HG03442 (cell line): ENCODE measurements around the gene MYO7B.

Experiments
- ATAC-seq: cut with Tn5 transposase; IDR thresholded peaks from one replicate; pipeline ENCODE4 v1.9.1; 2021; ENCODE audit warnings: mild to moderate bottlenecking, moderate library complexity; ENCODE audit not compliant: unreplicated experiment

The MYO7B gene

DNA sequence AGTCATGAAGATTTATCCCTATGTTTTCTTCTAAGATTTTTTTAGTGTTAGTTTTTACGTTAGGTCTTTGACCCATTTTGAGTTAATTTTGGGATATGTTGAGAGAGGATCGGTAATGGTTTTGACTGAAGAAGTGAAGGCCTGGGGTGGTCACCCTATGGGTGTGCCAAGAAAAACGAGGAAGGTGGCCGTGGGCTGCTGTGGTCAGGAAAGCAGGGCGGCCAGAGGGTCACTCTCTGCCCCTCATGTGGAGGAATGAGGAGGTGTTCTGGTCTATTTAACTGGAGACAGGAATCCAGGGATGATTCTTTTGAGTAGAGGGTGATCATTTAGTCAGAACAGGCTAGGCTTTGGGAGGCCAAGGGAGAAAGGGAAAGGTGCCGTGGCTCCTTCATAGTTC is 50.7 kb downstream of the MYO7B start:
- no peak for ATAC-seq

DNA sequence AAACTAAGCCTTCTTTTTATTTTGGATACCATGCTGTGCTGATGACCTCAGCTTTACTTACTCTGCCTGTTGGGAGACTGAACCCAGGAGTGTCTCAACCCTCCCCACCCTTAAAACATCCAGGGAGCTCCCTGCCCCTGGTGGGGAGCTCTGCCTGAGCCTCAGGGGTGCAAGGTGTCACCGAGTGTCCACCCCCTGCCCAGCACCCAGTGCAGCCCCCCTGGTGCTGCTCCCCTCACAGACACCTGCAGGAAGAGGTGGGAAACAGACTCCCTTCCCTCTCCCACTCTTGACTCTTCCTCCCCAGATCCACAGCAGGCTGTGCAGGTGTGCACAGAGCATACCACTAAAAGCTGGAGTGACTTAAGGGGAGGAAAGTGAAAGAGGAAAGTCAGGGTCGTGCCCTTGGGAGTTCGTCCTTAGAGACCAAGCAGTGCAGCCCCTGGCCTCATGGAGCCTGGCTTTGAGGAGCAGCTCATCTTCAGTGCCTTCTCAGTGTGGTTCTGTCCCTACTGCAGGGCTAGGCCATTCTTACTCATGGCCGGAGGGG is 51.3 kb downstream of the MYO7B start:
- no peak for ATAC-seq

DNA sequence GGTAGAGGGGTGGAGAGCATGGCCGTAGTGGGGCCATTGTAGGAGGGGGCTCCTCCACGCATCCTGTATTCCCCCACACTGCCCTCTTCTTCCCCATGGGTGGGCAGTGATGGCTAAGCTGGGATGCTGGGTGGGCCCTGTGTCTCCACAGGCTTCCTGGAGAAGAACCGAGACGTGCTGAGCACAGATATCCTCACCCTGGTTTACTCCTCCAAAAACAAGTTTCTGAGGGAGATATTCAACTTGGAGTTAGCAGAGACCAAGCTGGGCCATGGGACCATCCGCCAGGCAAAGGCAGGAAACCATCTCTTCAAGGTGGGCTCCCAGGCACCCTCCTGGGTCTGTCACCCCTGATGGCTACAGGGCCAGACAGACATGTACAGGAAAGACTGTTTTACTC is 52.8 kb downstream of the MYO7B start:
- no peak for ATAC-seq

DNA sequence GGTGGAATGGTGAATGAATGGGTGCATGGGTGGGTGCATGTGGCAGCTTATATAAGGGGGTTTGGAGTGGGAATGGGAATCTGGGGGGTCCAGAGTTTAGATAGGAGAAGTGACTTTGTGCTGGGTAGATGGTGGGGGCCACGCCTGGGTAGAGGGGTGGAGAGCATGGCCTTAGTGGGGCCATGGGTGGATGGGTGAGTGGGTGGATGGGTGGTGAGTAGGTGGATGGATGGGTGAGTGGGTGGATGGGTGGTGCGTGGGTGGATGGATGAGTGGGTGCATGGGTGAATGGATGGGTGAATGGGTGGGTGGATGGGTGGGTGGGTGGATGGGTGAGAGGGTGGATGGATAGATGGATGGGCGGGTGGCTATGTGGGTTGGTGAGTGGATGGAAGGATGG is 53.9 kb downstream of the MYO7B start:
- no peak for ATAC-seq

DNA sequence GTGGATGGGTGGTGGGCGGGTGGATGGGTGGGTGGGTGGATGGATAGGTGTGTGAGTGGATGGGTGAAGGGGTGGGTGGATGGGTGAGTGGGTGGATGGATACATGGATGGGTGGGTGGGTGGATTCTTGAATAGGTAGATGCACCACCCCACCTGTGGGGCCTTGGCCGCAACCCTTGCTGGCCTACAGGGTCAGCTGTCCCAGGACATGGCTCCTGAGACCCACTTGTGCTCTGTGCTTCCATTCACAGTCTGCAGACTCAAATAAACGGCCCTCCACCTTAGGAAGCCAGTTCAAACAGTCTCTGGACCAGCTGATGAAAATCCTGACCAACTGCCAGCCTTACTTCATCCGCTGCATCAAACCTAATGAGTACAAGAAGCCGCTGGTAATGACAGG is 54.4 kb downstream of the MYO7B start:
- ATAC-seq, result no peak

DNA sequence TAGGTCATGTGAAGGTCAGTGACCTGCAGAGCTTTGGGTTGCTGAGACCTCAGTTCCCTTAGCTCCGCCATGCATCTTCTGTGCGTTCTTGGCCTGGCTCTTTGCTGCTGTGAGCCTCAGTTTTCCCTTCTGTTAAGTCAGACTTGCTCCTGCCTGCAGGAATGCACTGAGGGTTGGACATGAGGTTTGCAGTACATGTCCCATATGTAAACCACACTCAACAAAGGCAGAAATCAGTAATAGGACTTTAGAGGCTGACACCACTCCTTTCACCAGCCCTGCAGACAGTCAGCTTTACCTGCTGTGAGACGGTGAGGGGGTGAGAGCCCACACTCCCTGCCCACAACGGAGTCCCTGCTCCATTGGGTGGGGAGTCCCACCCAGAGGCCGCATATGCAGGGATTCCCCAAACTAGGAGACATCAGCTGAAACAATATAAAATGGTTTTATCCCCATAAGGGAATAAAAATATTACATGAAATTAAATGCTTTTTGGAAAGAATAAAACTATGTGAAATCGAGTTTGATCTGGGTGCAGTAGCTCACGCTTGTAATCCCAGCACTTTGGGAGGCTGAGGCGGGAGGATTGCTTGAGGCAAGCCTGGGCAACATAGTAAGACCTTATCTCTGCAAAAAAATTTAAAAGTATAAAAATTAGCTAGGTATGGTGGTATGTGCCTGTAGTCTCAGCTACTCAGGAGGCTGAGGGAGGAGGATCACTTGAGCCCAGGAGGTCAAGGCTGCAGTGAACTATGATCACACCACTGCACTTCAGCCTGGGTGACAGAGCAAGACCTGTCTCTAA is 55.1 kb downstream of the MYO7B start:
- ATAC-seq, result no peak

DNA sequence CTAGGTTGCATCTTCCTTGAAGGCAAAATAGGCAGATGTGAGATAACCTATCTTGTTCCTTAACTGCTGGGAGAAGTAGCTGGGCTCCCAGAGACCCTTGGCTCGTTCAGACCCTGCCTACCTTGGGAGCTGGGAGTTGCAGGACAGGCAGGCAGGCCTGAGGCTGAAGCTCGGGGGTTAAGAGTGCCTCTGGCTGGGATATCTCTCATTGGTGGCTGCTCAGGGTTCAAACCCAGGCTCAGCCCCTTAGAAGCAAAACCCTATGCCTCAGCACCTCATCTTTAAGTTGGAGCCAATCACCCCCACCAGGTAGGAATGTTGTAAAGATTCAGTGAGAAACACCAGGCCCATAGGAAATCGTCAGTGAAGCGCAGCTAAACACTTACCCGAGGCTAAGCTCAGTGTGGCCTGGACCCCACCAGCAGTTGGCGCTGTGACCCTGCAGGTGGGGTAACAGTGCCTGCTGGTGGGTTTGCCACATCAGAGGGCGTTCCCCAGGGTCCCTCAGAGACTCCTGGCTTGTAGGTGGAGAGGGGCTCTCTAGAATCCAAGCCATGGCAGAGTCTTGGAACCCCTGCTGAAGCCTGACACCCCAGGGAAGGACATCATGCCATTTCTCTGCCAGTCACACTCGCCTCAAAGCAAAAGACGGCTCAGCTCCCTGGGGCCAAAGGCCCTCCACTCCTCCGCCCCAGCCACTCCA is 55.9 kb downstream of the MYO7B start:
- ATAC-seq, result peak; percentile 81

DNA sequence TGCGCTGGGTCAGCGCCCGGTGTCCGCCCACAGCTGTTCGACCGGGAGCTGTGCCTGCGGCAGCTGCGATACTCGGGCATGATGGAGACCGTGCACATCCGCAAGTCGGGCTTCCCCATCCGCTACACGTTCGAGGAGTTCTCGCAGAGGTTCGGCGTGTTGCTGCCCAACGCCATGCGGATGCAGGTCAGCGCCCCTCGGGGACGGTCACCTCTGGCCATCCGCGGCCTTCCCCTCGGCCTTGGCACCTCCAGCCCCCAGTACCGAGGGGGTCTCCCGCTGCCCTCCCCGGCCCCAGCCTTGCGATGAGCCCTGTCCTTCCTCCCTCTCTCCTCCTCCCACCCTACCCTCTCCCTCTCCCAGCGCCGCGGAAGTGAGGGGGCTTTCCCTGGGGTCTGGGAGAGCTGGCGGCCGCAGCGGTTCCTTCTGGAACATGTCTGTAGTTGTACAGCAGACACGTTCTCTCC is 57.3 kb downstream of the MYO7B start:
- ATAC-seq, result no peak

DNA sequence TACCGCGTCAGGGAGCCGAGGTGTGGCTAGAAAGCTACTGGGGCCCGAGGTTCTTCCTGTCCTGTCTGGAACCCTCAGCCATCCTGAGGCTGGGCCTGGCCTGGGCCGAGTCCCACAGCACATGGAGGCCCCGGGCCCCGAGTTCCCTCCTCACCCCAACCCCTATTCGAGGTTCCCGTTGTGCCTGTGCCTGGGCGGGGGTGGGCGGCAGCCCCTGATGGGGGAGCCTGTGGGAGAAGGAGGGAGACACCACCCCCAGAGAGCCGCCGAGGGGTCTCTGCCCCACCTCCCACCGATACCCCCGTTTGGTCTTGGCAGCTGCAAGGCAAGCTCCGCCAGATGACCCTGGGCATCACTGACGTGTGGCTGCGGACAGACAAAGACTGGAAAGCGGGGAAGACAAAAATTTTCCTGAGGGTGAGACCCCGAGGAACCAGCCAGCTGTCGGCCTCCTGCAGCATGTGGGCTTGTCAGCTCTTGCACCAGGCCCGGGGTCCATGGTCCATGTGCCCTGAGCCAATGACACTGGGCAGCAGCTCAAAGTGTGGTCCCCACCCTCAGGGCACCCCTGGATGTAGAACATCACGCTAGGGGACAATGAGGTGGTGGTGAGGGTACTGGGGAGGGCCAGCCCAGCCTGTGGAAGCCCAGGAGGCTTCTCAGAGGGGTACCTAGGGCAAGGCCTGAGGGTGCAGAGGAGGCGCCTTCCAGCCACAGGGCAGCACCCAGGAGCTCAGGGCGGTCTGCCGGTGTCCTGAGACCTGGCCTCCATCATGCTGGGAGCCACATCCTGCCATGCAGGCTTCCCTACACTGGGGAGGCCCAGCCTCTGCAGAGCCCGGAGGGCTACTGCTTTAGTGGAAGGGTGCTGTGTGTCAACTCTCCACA is 58.0 kb downstream of the MYO7B start:
- no peak for ATAC-seq

DNA sequence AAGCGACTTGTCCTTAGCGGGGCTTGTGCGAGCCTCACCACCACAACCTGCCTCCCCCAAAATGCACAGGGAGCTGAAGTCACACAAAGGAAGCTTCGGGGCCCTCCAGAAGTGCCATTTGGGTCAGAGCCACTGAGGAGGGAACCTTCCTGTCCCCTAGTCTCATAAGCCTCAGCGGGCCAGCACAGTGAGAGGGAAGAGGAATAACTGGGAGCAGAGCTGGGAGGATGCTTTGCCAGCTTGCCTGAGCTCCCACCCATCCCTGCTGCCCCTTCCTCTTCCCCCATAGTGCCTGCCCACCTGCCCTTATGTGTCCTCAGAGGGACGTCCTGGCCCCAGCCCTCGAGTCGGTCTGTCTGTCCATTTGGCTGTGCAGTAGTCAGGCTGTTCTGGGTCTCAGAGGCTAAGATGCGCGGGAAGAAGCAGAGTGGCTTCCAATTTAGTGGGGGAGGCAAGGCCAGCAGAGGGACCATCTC is 58.7 kb downstream of the MYO7B start:
- ATAC-seq, result no peak

DNA sequence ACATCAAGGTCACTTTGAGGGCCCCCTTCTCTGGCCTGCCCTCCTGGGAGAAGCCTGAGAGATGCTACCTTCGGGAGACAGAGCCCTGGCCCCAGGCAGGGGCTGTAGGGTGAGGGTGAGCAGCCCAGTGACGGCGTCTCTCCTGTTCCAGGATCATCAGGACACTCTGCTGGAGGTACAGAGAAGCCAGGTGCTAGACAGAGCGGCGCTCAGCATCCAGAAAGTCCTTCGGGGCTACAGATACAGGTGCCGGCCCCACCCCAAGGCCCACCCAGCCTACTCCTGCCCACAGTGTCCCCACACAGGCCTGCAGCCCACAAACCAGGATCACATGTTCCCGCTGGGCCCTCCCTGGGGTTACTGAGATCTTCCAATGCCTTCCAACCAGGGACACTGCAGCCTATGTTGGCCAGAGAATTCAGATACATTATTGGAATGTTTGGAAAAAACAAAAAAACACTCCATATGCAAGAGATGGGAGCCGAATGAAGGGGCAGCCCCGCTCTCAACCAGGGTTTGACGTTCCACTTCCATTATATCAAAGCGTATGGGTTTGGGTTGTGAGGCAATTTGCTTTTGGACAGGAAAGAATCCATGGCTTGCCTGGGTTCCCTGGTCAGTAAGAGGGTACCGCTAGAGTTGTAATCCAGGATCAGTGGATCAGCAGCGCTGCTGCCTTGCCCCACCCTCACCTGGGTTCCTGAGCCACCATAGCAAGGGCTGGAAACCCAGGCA is 61.0 kb downstream of the MYO7B start:
- ATAC-seq, result no peak

DNA sequence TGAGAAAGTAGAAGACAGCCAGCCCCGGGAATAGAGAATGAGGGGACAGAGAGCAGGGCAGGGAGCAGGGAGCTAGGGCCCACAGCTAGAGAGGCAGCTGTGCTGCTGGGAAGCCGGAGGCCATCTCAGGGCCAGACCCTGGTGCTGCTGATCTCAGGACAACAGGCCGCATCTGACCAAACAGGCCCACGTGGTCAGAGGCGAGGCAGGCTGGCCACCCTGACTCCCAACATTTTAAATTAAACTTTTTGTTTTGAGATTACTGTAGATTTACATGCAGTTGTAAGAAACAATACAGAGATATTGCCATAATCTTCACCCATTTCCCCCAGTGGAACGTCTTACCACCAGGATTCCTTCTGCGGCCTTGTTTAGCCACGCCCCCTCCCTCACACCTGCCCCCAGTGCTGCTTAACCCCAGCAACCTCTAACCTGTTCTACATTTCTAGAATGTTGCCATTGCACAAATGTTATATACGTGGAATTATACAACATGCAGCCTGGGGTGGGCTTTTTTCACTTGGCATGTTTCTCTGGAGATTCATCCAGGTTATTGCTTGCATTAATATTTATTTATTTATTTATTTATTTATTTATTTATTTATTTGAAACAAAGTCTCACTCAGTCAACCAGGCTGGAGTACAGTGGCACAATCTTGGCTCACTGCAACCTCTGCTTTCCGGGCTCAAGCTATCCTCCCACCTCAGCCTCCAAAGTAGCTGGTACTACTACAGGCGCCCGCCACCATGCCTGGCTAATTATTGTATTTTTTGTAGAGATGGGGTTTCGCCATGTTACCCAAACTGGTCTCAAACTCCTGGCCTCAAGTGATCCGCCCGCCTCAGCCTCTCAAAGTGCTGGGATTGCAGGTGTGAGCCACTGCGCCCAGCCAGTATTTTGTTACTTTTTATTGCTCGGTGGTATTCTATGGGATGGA is 61.8 kb downstream of the MYO7B start:
- ATAC-seq, result no peak

DNA sequence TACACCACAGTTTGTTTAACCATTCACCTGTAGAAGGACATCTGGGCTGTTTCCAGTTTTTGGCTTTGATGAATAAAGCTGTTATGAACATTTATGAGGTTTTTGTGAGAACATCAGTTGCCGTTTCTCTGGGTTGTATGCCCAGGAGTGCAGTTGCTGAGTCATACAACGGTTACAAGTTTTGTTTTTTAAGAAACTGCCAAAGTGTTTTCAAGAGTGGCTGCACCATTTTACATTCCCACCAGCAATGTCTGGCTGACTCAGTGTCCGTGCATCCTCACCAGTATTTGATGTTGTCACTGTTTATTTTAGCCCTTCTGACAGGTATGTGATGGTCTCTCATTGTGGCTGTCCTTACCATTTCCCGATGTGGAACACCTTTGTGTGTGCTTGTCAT is 62.5 kb downstream of the MYO7B start:
- no peak for ATAC-seq

DNA sequence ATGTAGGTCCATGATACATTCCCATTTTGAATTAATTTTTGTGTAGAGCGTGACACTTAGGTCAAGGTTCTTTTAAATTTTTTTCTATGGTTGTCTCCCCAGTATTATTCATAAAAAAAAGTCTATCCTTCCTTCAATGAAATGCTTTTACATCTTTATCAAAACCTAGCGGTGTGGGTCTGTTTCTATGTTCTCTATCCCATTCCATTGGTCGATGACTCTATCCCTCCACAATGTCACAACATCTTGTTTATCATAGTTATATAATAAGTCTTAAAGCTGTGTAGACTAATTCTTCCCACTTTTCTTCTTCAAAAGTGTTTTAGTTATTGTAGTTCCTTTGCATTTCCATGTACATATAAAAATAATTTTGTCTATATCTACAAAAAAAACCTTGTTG is 63.2 kb downstream of the MYO7B start:
- no peak for ATAC-seq

DNA sequence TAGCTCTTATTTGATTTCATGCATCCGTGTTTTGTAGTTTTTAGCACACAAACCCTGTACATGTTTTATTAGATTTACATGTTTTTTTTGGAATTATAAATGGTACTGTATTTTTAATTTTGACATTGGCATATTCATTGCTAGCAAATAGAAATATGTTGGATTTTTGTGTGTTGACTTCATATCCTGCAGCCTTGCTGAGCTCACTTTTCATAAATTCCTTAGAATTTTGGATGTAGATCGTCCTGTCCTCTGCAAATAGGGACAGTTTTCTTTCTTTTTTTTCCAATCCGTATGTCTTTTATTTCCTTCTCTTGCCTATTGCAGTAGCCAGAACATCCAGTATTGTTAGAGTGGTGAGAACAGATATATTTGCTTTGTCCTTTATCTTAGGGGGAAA is 63.7 kb downstream of the MYO7B start:
- no peak for ATAC-seq

DNA sequence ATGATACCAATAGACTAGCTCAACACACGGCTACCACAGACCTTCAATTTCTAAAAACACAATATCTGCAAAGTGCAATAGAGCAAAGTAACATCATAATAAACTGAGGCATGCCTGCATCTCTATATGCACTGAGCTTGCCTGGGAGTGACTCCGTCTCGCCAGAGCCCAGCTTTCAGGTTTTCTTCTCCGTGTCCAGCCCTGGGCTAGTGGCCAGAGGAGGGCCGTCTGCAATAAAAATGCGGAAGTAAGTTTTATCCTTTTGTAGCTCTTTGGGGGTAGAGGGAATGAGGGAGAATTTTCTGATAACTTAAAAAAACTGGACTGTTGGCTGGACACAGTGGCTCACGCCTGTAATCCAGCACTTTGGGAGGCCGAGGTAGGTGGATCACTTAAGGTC is 69.5 kb downstream of the MYO7B start:
- ATAC-seq, result no peak

DNA sequence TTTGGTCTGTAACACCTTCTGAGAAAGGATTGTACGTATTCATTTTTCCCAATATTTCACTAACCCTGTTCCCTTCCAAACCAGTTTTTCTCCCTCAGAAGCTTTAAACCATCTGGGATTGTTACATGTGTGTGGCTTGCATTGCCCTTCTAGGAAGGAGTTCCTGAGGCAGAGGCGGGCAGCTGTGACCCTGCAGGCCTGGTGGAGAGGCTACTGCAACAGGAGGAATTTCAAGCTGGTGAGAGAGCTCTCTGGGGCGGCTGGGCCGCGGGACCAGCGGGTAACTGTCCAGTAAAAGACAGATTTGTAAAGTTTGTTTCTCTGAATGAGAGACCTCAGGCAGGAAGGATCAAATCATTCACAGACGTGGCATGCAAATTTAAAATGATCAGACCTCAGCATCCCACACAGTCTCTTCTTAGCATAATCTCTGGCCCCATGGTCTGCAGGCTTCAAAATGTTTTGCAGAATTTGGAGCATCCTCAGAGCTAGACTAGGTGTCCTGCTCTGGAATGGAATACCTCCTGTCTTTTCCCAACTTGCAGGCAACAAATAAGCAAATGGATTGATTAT is 70.3 kb downstream of the MYO7B start:
- no peak for ATAC-seq

DNA sequence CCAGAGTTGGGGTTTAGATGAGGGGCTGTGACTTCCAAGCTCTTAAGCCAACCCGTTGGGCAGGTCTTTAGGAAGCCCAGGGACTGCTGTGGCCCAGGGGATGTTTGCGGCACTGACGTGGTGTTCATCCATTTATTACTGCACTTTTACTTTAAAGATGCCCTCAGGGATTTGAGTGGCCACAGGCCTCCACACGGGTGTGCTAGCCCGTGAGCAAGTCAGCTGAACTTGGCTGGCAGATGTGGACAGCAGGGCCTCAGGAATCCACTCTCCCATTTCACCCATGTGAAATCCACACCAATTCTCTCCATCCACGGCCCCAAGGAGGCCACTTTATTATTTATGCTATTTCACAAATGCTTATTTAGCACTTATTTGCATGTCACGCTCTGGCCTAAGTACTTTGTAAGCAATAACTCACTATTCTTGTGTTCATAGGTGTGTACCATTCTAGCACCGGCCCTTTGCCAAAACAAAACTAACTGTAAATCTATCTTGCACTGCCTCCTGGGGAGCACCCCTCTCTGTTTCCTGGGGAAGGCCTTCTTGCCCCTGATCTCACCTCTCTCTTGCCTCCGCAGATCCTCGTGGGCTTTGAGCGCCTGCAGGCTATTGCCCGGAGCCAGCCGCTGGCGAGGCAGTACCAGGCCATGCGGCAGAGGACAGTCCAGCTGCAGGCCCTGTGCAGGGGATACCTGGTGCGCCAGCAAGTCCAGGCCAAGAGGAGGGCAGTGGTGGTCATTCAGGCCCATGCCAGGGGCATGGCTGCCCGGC is 71.3 kb downstream of the MYO7B start:
- no peak for ATAC-seq
